ENCODE data around the gene INO80.

The INO80 gene

DNA sequence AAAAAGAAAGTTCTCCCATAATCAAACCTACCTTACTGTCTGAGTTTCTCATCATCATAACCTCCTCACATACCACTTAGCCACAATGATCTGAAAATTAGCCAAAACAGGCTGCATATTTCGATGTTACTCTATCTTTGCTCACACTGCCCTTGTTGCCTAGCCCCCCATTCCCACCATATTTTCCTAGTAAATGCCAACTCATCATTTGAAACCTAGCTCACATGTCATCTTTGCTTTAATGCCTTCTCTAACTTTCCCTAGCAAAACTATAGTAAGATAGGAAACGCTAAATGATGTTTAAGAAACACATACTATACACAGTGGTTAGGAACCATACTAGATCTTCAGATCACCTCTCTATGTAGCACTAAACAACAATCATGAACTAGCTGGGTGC, 64.9 kb downstream of the INO80 start:
- no peak for TF ChIP-seq CTCF (IDR thresholded peaks at IDR 0.05; ENCODE audit: low read depth, low read length, missing control alignments)
- no peak for DNase-seq (ENCODE audit: extremely low read depth, low read depth)
- no peak overlapping the region for H3K4me3 ChIP-seq (replicated peaks; ENCODE audit: low read depth, low read length)

DNA sequence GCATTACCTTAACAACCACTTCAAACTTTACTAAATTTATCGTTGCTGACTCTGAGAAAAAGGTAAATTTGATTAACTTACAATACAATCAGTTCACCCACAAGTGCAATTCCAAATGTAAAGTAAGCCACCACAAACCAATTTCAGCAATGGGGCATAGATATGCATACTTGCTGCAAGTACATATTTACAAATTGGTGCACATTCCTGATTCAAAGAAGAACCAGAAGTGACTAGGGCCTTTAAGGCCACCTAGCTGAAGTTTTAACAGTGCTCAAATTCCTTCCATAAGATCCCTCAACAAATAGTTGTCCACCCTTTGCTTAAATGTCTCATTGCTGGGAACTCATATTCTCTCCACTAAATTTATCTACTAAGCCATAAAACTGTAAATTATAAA, 67.2 kb downstream of the INO80 start:
- DNase-seq (ENCODE audit: extremely low read depth, low read depth), result no peak
- no peak overlapping the region for H3K4me3 ChIP-seq (replicated peaks; ENCODE audit: low read depth, low read length)
- TF ChIP-seq CTCF (IDR thresholded peaks at IDR 0.05; ENCODE audit: low read depth, low read length, missing control alignments), result no peak

- no peak overlapping the region for H3K4me3 ChIP-seq (replicated peaks; ENCODE audit: low read depth, low read length)
- no peak for TF ChIP-seq CTCF (IDR thresholded peaks at IDR 0.05; ENCODE audit: low read depth, low read length, missing control alignments)
- DNase-seq (ENCODE audit: extremely low read depth, low read depth), result no peak
Observed at GRCh38 chr15:41048397-41048796, 67.7 kb downstream of the INO80 start.

DNA sequence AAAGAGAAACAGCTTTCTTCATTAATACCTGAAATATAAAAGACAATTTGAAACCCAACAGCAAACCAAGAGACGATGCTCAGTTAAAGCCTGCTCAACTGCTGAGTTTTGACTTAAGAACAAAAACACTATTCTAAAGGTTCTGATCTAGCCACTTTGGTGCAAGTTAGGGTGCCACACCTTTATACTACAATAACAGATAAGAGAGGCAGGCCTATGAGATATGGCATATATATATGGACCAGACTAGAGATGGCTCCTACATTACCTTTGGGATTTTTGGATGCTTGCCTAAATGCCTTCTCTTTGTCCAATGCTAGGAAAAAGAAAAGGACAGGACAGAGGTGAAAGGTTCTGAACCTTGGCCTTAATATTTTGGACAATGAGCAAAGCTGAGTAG, 68.6 kb downstream of the INO80 start:
- no peak for DNase-seq (ENCODE audit: extremely low read depth, low read depth)
- no peak for TF ChIP-seq CTCF (IDR thresholded peaks at IDR 0.05; ENCODE audit: low read depth, low read length, missing control alignments)
- no peak overlapping the region for H3K4me3 ChIP-seq (replicated peaks; ENCODE audit: low read depth, low read length)

DNA sequence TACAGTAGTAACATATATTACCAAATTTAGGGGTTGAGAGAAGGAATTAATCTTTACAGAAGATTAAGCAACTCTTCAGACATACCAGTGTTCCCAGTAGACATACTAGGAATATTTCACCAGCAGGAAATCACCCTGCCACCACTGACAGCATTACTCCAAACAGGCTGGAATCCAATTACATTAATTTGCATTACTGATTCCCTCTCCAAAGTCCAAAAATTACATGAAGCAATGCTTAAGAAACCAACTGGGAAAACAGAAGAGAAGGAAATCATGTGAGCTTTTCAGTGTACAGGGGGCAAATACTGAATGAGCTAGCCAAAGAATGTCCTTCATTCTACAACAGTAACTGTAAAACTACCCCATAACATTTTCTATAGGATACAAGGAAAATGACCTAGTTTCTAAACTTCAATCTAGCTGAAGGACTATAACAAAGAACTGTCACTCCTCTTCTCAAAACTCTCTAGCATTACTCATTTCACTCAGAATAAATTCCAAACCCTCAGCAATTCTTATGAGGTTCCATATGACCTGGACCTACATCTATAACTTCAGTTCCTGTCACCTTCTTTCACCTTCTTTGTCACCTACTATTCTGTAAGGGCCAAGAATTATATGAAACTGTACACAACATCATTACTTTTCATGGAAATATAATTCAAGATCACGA, 72.7 kb downstream of the INO80 start:
- DNase-seq (ENCODE audit: extremely low read depth, low read depth), result no peak
- H3K4me3 ChIP-seq (replicated peaks; ENCODE audit: low read depth, low read length), result no peak overlapping the region
- no peak for TF ChIP-seq CTCF (IDR thresholded peaks at IDR 0.05; ENCODE audit: low read depth, low read length, missing control alignments)

GRCh38 chr15:41042851-41043250, 73.2 kb downstream of the INO80 start:
- DNase-seq (ENCODE audit: extremely low read depth, low read depth), result no peak
- no peak for TF ChIP-seq CTCF (IDR thresholded peaks at IDR 0.05; ENCODE audit: low read depth, low read length, missing control alignments)
- H3K4me3 ChIP-seq (replicated peaks; ENCODE audit: low read depth, low read length), result no peak overlapping the region

DNA sequence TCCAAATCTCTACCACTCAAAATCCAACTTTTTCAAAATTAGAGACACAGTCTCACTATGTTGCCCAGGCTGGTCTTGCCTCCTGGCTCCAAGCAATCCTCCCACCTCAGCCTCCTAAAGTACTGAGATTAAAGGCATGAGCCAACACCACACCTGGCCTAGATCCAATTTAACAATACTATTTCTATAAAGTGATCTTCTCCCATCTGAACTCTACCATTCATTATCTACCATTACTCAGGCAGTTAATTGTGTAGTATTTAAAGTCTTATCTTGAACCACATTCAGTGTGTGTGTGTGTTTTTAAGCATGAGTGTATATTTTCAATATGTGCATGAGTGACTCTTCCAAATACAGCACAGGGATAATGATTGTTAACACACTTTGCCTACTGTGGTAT, 77.0 kb downstream of the INO80 start:
- no peak for TF ChIP-seq CTCF (IDR thresholded peaks at IDR 0.05; ENCODE audit: low read depth, low read length, missing control alignments)
- no peak overlapping the region for H3K4me3 ChIP-seq (replicated peaks; ENCODE audit: low read depth, low read length)
- DNase-seq (ENCODE audit: extremely low read depth, low read depth), result no peak

Data from HFF-Myc (cell line).